Measurements from ENCODE around the gene RARS1.

The RARS1 gene

GRCh38 chr5:168486136-168486879 is at the start of gene RARS1:
Gene RARS1 (plus strand): TSS chr5:168486471. CDS start chr5:168486499, 28 bp downstream.
- TF ChIP-seq ELF4 (IDR thresholded peaks at IDR 0.05) = peak; percentile 69
- TF ChIP-seq SP1 (IDR thresholded peaks at IDR 0.05) = no peak
- TF ChIP-seq L3MBTL2 (conservative IDR thresholded peaks at IDR 0.05) = no peak; the same call in 1 of the 2 replicates
- no peak for TF ChIP-seq FOXA1 (IDR thresholded peaks at IDR 0.05)
- TF ChIP-seq HDGF (IDR thresholded peaks at IDR 0.05; ENCODE audit: borderline replicate concordance) = no peak
- 0 out of 2 replicates have a peak, but pooled peaks have one; percentile 34 for TF ChIP-seq CTBP1 (IDR thresholded peaks at IDR 0.05; ENCODE audit: borderline replicate concordance)
- peak; percentile 36; the same call in 1 of the 2 replicates for TF ChIP-seq ARNT (IDR thresholded peaks at IDR 0.05)
- TF ChIP-seq FOXK2 (IDR thresholded peaks at IDR 0.05) = no peak
- TF ChIP-seq TARDBP (IDR thresholded peaks at IDR 0.05) = no peak
- TF ChIP-seq PKNOX1 (IDR thresholded peaks at IDR 0.05) = peak; percentile 82
- no peak for TF ChIP-seq ZNF384 (IDR thresholded peaks at IDR 0.05)
- no peak for TF ChIP-seq LEF1 (IDR thresholded peaks at IDR 0.05; ENCODE audit: borderline replicate concordance)
- TF ChIP-seq BHLHE40 (IDR thresholded peaks at IDR 0.05; ENCODE audit: borderline replicate concordance) = no peak
- TF ChIP-seq SUZ12 (IDR thresholded peaks at IDR 0.05) = no peak
- no peak for TF ChIP-seq NFRKB (IDR thresholded peaks at IDR 0.05)
- no peak for TF ChIP-seq FOXM1 (IDR thresholded peaks at IDR 0.05; ENCODE audit: borderline replicate concordance)
- peak; percentile 100 for DNase-seq (ENCODE audit: extremely low spot score)
- ChIA-PET POLR2A (interaction anchor here (0.6 to 1.3 kb wide), 4 partner anchors 9 to 218 kb away, joined by 3 to 5 read pairs (median 4); no protein-coding TSS in a partner anchor), CTCF (interaction anchor here (0.8 kb wide), 1 partner anchor 217 kb away, joined by 4 read pairs; no protein-coding TSS in a partner anchor)

GRCh38 chr5:168438349-168438748 is 47.9 kb upstream of the RARS1 start:
- CTCF ChIA-PET = no interaction called here
- TF ChIP-seq FOXK2 (IDR thresholded peaks at IDR 0.05) (no peak), ARNT (IDR thresholded peaks at IDR 0.05) (no peak), NFRKB (IDR thresholded peaks at IDR 0.05) (no peak), FOXA1 (IDR thresholded peaks at IDR 0.05) (no peak), FOXM1 (IDR thresholded peaks at IDR 0.05; ENCODE audit: borderline replicate concordance) (no peak), L3MBTL2 (conservative IDR thresholded peaks at IDR 0.05) (no peak), SP1 (IDR thresholded peaks at IDR 0.05) (no peak), PKNOX1 (IDR thresholded peaks at IDR 0.05) (no peak), TARDBP (IDR thresholded peaks at IDR 0.05) (no peak)
- no peak for DNase-seq (ENCODE audit: extremely low spot score)
- POLR2A ChIA-PET = no interaction called here

- ChIA-PET POLR2A (no interaction called here), CTCF (interaction anchor here (0.6 kb wide), 1 partner anchor 20 kb away, joined by 5 read pairs; no protein-coding TSS in a partner anchor)
- no peak for DNase-seq (ENCODE audit: extremely low spot score)
- TF ChIP-seq BHLHE40 (IDR thresholded peaks at IDR 0.05; ENCODE audit: borderline replicate concordance) (no peak), ARNT (IDR thresholded peaks at IDR 0.05) (no peak), SP1 (IDR thresholded peaks at IDR 0.05) (no peak)
Observed at GRCh38 chr5:168443533-168443932, 42.7 kb upstream of the RARS1 start.

GRCh38 chr5:168443950-168444700 is 42.1 kb upstream of the RARS1 start:
- POLR2A ChIA-PET = no interaction called here
- DNase-seq (ENCODE audit: extremely low spot score) = no peak
- no peak for TF ChIP-seq ARNT (IDR thresholded peaks at IDR 0.05)
- CTCF ChIA-PET = interaction anchor here (0.6 kb wide), 1 partner anchor 21 kb away, joined by 5 read pairs; no protein-coding TSS in a partner anchor

- no peak for DNase-seq (ENCODE audit: extremely low spot score)
- TF ChIP-seq SUZ12 (IDR thresholded peaks at IDR 0.05) (no peak), L3MBTL2 (conservative IDR thresholded peaks at IDR 0.05) (no peak), ARNT (IDR thresholded peaks at IDR 0.05) (no peak), FOXA1 (IDR thresholded peaks at IDR 0.05) (no peak), ZNF384 (IDR thresholded peaks at IDR 0.05) (no peak), TARDBP (IDR thresholded peaks at IDR 0.05) (no peak), BHLHE40 (IDR thresholded peaks at IDR 0.05; ENCODE audit: borderline replicate concordance) (no peak)
- ChIA-PET CTCF (no interaction called here), POLR2A (no interaction called here)
Observed at GRCh38 chr5:168446983-168447619, 39.2 kb upstream of the RARS1 start.

- ChIA-PET POLR2A (no interaction called here), CTCF (no interaction called here)
- no peak for DNase-seq (ENCODE audit: extremely low spot score)
- TF ChIP-seq NFRKB (IDR thresholded peaks at IDR 0.05) = no peak
- no peak for TF ChIP-seq SUZ12 (IDR thresholded peaks at IDR 0.05)
- no peak for TF ChIP-seq TARDBP (IDR thresholded peaks at IDR 0.05)
- TF ChIP-seq FOXK2 (IDR thresholded peaks at IDR 0.05) = no peak
- no peak for TF ChIP-seq ARNT (IDR thresholded peaks at IDR 0.05)
- no peak for TF ChIP-seq L3MBTL2 (conservative IDR thresholded peaks at IDR 0.05)
- TF ChIP-seq FOXA1 (IDR thresholded peaks at IDR 0.05) = no peak
- no peak for TF ChIP-seq CTBP1 (IDR thresholded peaks at IDR 0.05; ENCODE audit: borderline replicate concordance)
- no peak for TF ChIP-seq ZNF384 (IDR thresholded peaks at IDR 0.05)
- no peak for TF ChIP-seq PKNOX1 (IDR thresholded peaks at IDR 0.05)
- no peak for TF ChIP-seq BHLHE40 (IDR thresholded peaks at IDR 0.05; ENCODE audit: borderline replicate concordance)
- TF ChIP-seq HDGF (IDR thresholded peaks at IDR 0.05; ENCODE audit: borderline replicate concordance) = no peak
- no peak for TF ChIP-seq ELF4 (IDR thresholded peaks at IDR 0.05)
- no peak for TF ChIP-seq FOXM1 (IDR thresholded peaks at IDR 0.05; ENCODE audit: borderline replicate concordance)
- no peak for TF ChIP-seq LEF1 (IDR thresholded peaks at IDR 0.05; ENCODE audit: borderline replicate concordance)
- no peak for TF ChIP-seq SP1 (IDR thresholded peaks at IDR 0.05)
Observed at GRCh38 chr5:168447808-168448207, 38.5 kb upstream of the RARS1 start.

Data from HEK293T (cell line).